ENCODE results near the gene TRNAU1AP. TPM values are rescaled to one million over a fixed set of nuclear protein-coding genes. Genes with fewer than 3 reads are reported as not detected.
"Not testable (repeated sequence)": the region's sequence is repeated elsewhere in the genome, so short reads cannot be mapped to it uniquely, and the experiment has no call there.

TRNAU1AP gene
- total RNA-seq, 1 donor: 29.7 TPM

- no peak overlapping the region for H3K4me3 ChIP-seq (ENCODE audit: low read depth, low read length)
- TF ChIP-seq CTCF (IDR thresholded peaks at IDR 0.05; ENCODE audit: insufficient read depth, low read length): no peak
- DNase-seq (ENCODE audit: low read depth): no peak
Observed at GRCh38 chr1:28566931-28567330, 14.0 kb downstream of the TRNAU1AP start.

GRCh38 chr1:28571911-28572310 is 19.0 kb downstream of the TRNAU1AP start:
- TF ChIP-seq CTCF (IDR thresholded peaks at IDR 0.05; ENCODE audit: insufficient read depth, low read length): no peak
- no peak overlapping the region for H3K4me3 ChIP-seq (ENCODE audit: low read depth, low read length)
- no peak for DNase-seq (ENCODE audit: low read depth)

GRCh38 chr1:28572891-28573290 is 20.0 kb downstream of the TRNAU1AP start:
- not testable (repeated sequence) for H3K4me3 ChIP-seq (ENCODE audit: low read depth, low read length)
- peak; percentile 59 for DNase-seq (ENCODE audit: low read depth)

- no peak for TF ChIP-seq CTCF (IDR thresholded peaks at IDR 0.05; ENCODE audit: insufficient read depth, low read length)
- no peak for DNase-seq (ENCODE audit: low read depth)
- H3K4me3 ChIP-seq (ENCODE audit: low read depth, low read length): no peak overlapping the region
Observed at GRCh38 chr1:28573564-28573963, 20.7 kb downstream of the TRNAU1AP start.

- DNase-seq (ENCODE audit: low read depth): no peak
- no peak for TF ChIP-seq CTCF (IDR thresholded peaks at IDR 0.05; ENCODE audit: insufficient read depth, low read length)
- no peak overlapping the region for H3K4me3 ChIP-seq (ENCODE audit: low read depth, low read length)
Observed at GRCh38 chr1:28577052-28577678, 24.3 kb downstream of the TRNAU1AP start.

- TF ChIP-seq CTCF (IDR thresholded peaks at IDR 0.05; ENCODE audit: insufficient read depth, low read length): no peak
- DNase-seq (ENCODE audit: low read depth): no peak
- no peak overlapping the region for H3K4me3 ChIP-seq (ENCODE audit: low read depth, low read length)
Observed at GRCh38 chr1:28577738-28578536, 25.1 kb downstream of the TRNAU1AP start.

- no peak overlapping the region for H3K4me3 ChIP-seq (ENCODE audit: low read depth, low read length)
- DNase-seq (ENCODE audit: low read depth): no peak
- no peak for TF ChIP-seq CTCF (IDR thresholded peaks at IDR 0.05; ENCODE audit: insufficient read depth, low read length)
Observed at GRCh38 chr1:28578696-28579218, 25.9 kb downstream of the TRNAU1AP start.
